SK-N-SH (cell line): ENCODE data around the gene TTC16.

Source experiments
- CTCF ChIP-seq: fragments of 200-600 bp; sonication (generic); IDR thresholded peaks from 2 replicates; pipeline ENCODE4 v1.6.1; 2017; ENCODE audit warnings: antibody characterized with exemption, mild to moderate bottlenecking, moderate library complexity
- TAF1 ChIP-seq: IDR thresholded peaks from 2 replicates; pipeline ENCODE4 v1.6.1; 2012; ENCODE audit warnings: low read depth, mild to moderate bottlenecking, low read length, moderate library complexity, borderline replicate concordance
- YY1 ChIP-seq: IDR thresholded peaks from 2 replicates; pipeline ENCODE4 v1.4.0; 2012; ENCODE audit warnings: low read depth, mild to moderate bottlenecking

GRCh38 chr9:127758843-127759242 is 43.0 kb downstream of the TTC16 start:
- TF ChIP-seq YY1: no peak
- no peak for TF ChIP-seq CTCF
- no peak for TF ChIP-seq TAF1
